Nucleus accumbens (tissue), 56 donors: ENCODE data around the gene ARID4B.
A peak's percentile ranks its signal among the peaks of the same experiment; 100 is the strongest.
"Not testable (repeated sequence)": the region's sequence is repeated elsewhere in the genome, so short reads cannot be mapped to it uniquely, and the experiment has no call there.

ENCODE experiments used
- DNase-seq, 56 donors: peaks; one replicate each; lab custom pipeline; 2025; lab: John Stamatoyannopoulos, UW

Gene ARID4B

GRCh38 chr1:235327559-235328270, at the start of gene ARID4B:
ARID4B (minus strand) TSS chr1:235328179; CDS start chr1:235326919, 1,260 bp downstream.
- peak in 26 of 56 donors; percentile 46 to 97 (median 88) for DNase-seq

- no peak for DNase-seq
These were observed 48.1 kb upstream of the ARID4B start for GRCh38 chr1:235375919-235376605.

GRCh38 chr1:235369802-235370201, 41.8 kb upstream of the ARID4B start:
- DNase-seq: no peak

GRCh38 chr1:235368428-235368827, 40.4 kb upstream of the ARID4B start:
- DNase-seq: no peak

- DNase-seq: peak; percentile 59 to 97 (median 90)
These were observed 39.3 kb upstream of the ARID4B start, which contains the start of gene TBCE for GRCh38 chr1:235367000-235367908. TBCE (plus strand) TSS chr1:235367427; CDS start chr1:235380050, 12,623 bp downstream.

- no peak for DNase-seq
These were observed 38.3 kb upstream of the ARID4B start for GRCh38 chr1:235366286-235366685.

- not testable (repeated sequence) for DNase-seq
These were observed 36.2 kb upstream of the ARID4B start for GRCh38 chr1:235364189-235364588.

- DNase-seq: no peak
These were observed 30.9 kb upstream of the ARID4B start for GRCh38 chr1:235358899-235359298.

- DNase-seq: no peak
These were observed 29.8 kb upstream of the ARID4B start for GRCh38 chr1:235357485-235358373.

GRCh38 chr1:235351898-235352297, 23.9 kb upstream of the ARID4B start:
- no peak for DNase-seq

GRCh38 chr1:235351441-235351840, 23.5 kb upstream of the ARID4B start:
- DNase-seq: no peak

GRCh38 chr1:235343726-235344125, 15.7 kb upstream of the ARID4B start:
- peak in 1 of 56 donors; percentile 22 for DNase-seq

- DNase-seq: no peak
These were observed 14.5 kb upstream of the ARID4B start for GRCh38 chr1:235342471-235342870.

GRCh38 chr1:235342039-235342438, 14.1 kb upstream of the ARID4B start:
- no peak for DNase-seq

- DNase-seq: no peak
These were observed 13.4 kb upstream of the ARID4B start for GRCh38 chr1:235341334-235341733.

- no peak for DNase-seq
These were observed 11.8 kb upstream of the ARID4B start for GRCh38 chr1:235339746-235340145.

- DNase-seq: no peak
These were observed 8.9 kb upstream of the ARID4B start for GRCh38 chr1:235336903-235337302.

GRCh38 chr1:235331401-235331800, 3.4 kb upstream of the ARID4B start:
- DNase-seq: no peak

GRCh38 chr1:235330918-235331285, 2.9 kb upstream of the ARID4B start:
- DNase-seq: no peak
